HEK293 (cell line): ENCODE measurements around the gene CKS2.

Experiments
- KLF10 ChIP-seq: fragments of 450-650 bp; IDR thresholded peaks from 2 replicates; pipeline ENCODE4 v1.5.1; 2018; ENCODE audit warnings: missing biosample characterization, mild to moderate bottlenecking, missing genetic modification characterization
- REST ChIP-seq: fragments of 450-650 bp; formaldehyde crosslinking; IDR thresholded peaks from 2 replicates; pipeline ENCODE4 v1.5.1; 2016; ENCODE audit warnings: missing biosample characterization, missing genetic modification characterization
- ZBTB1 ChIP-seq: fragments of 450-650 bp; formaldehyde crosslinking; IDR thresholded peaks from 2 replicates; pipeline ENCODE4 v1.5.1; 2016; ENCODE audit warnings: missing biosample characterization, missing genetic modification characterization
- ZBTB21 ChIP-seq: fragments of 450-650 bp; formaldehyde crosslinking; IDR thresholded peaks from 2 replicates; pipeline ENCODE4 v1.5.1; 2017; ENCODE audit warnings: missing biosample characterization, missing genetic modification characterization
- ZNF184 ChIP-seq: fragments of 450-650 bp; IDR thresholded peaks from 2 replicates; pipeline ENCODE4 v1.5.1; 2018; ENCODE audit warnings: missing biosample characterization, mild to moderate bottlenecking, missing genetic modification characterization
- ZNF221 ChIP-seq: fragments of 450-650 bp; formaldehyde crosslinking; IDR thresholded peaks from 2 replicates; pipeline ENCODE4 v1.5.1; 2017; ENCODE audit warnings: missing biosample characterization, missing genetic modification characterization, borderline replicate concordance
- ZNF223 ChIP-seq: fragments of 450-650 bp; formaldehyde crosslinking; IDR thresholded peaks from 2 replicates; pipeline ENCODE4 v1.5.1; 2016; ENCODE audit warnings: missing biosample characterization, missing genetic modification characterization
- ZNF324 ChIP-seq: fragments of 450-650 bp; formaldehyde crosslinking; IDR thresholded peaks from 2 replicates; pipeline ENCODE4 v1.5.1; 2016; ENCODE audit warnings: missing biosample characterization, missing genetic modification characterization
- ZNF335 ChIP-seq: fragments of 450-650 bp; formaldehyde crosslinking; conservative IDR thresholded peaks from 2 replicates; pipeline ENCODE4 v1.5.1; 2016; ENCODE audit warnings: missing biosample characterization, missing genetic modification characterization
- ZNF416 ChIP-seq: fragments of 450-650 bp; formaldehyde crosslinking; IDR thresholded peaks from 2 replicates; pipeline ENCODE4 v1.5.1; 2016; ENCODE audit warnings: missing biosample characterization, missing genetic modification characterization
- ZNF423 ChIP-seq: fragments of 450-650 bp; formaldehyde crosslinking; IDR thresholded peaks from 2 replicates; pipeline ENCODE4 v1.5.1; 2016; ENCODE audit warnings: missing biosample characterization, missing genetic modification characterization
- ZNF433 ChIP-seq: fragments of 450-650 bp; formaldehyde crosslinking; IDR thresholded peaks from 2 replicates; pipeline ENCODE4 v1.5.1; 2016; ENCODE audit warnings: missing biosample characterization, missing genetic modification characterization, low read depth
- ZNF521 ChIP-seq: fragments of 450-650 bp; formaldehyde crosslinking; IDR thresholded peaks from 2 replicates; pipeline ENCODE4 v1.5.1; 2017; ENCODE audit warnings: missing biosample characterization, mild to moderate bottlenecking, missing genetic modification characterization
- ZNF529 ChIP-seq: fragments of 450-650 bp; formaldehyde crosslinking; IDR thresholded peaks from 2 replicates; pipeline ENCODE4 v1.5.1; 2017; ENCODE audit warnings: missing genetic modification characterization, missing biosample characterization; ENCODE audit not compliant: insufficient replicate concordance
- ZNF610 ChIP-seq: fragments of 450-650 bp; formaldehyde crosslinking; IDR thresholded peaks from 2 replicates; pipeline ENCODE4 v1.5.1; 2016; ENCODE audit warnings: missing biosample characterization, missing genetic modification characterization, borderline replicate concordance
- TF ChIP-seq, protein P1 (sequence below): fragments of 450-650 bp; formaldehyde crosslinking; IDR thresholded peaks from 2 replicates; pipeline ENCODE4 v1.5.1; 2017; ENCODE audit warnings: missing biosample characterization, missing genetic modification characterization
- TF ChIP-seq, protein P2 (sequence below): fragments of 450-650 bp; formaldehyde crosslinking; IDR thresholded peaks from 2 replicates; pipeline ENCODE4 v1.5.1; 2016; ENCODE audit warnings: missing biosample characterization, missing genetic modification characterization
- TF ChIP-seq, protein P3 (sequence below): fragments of 450-650 bp; formaldehyde crosslinking; IDR thresholded peaks from 2 replicates; pipeline ENCODE4 v1.5.1; 2017; ENCODE audit warnings: missing biosample characterization, missing genetic modification characterization

CKS2 gene

DNA sequence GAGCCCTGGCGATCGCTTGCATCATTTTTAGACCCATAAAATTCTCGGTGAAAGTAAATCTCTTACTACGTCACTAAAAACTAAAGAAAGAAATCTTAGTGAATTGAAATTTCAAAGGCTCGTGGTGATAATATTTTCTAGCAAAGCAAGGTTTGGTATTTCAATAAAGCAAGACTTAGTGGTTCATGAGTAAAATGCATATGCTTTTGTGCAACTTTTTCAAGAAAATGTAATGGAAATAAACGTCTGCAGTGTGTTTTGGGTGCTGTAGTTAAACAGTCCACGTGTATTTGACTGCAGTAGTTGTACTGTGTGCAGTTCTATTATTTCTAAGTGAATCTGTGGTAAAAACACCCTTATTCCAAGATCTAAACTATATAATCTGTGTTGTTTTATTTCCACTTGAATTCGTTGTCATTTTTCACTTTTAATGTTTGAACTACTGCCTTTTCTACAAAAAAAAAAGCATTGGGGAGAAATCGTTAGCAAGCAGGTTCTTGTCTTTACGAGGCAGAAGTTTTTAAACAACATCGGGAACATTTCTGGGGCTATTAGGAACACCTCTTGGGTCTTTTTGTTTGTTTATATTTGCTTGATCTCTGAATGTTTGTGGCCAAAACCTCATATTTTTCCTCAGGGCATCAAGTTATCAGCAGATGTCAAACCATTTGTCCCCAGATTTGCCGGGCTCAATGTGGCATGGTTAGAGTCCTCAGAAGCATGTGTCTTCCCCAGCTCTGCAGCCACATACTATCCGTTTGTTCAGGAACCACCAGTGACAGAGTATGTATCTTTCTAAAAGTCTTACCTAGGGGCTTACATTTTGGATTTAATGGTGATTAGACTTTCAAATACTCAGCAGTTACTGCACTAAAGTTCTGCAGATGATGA, 8.3 kb downstream of the CKS2 start (continued):
- TF ChIP-seq REST (tag by site-specific recombination) (no peak), KLF10 (tag by site-specific recombination) (no peak), ZNF521 (tag by site-specific recombination) (no peak), ZNF223 (tag by site-specific recombination) (no peak), ZNF324 (tag by site-specific recombination) (no peak), ZBTB1 (tag by site-specific recombination) (no peak), ZNF221 (tag by site-specific recombination) (no peak), ZNF529 (tag by site-specific recombination) (no peak), ZNF433 (tag by site-specific recombination) (no peak), ZNF416 (no peak), ZNF335 (tag by site-specific recombination) (0 out of 2 replicates have a peak, but pooled peaks have one; percentile 2), ZNF423 (tag by site-specific recombination) (no peak), ZNF610 (tag by site-specific recombination) (0 out of 2 replicates have a peak, but pooled peaks have one; percentile 6), ZNF184 (tag by site-specific recombination) (no peak), ZBTB21 (tag by site-specific recombination) (peak; percentile 95)
- TF ChIP-seq, protein P1, sequence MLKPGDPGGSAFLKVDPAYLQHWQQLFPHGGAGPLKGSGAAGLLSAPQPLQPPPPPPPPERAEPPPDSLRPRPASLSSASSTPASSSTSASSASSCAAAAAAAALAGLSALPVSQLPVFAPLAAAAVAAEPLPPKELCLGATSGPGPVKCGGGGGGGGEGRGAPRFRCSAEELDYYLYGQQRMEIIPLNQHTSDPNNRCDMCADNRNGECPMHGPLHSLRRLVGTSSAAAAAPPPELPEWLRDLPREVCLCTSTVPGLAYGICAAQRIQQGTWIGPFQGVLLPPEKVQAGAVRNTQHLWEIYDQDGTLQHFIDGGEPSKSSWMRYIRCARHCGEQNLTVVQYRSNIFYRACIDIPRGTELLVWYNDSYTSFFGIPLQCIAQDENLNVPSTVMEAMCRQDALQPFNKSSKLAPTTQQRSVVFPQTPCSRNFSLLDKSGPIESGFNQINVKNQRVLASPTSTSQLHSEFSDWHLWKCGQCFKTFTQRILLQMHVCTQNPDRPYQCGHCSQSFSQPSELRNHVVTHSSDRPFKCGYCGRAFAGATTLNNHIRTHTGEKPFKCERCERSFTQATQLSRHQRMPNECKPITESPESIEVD (tag by site-specific recombination): peak; percentile 86
- TF ChIP-seq, protein P2, sequence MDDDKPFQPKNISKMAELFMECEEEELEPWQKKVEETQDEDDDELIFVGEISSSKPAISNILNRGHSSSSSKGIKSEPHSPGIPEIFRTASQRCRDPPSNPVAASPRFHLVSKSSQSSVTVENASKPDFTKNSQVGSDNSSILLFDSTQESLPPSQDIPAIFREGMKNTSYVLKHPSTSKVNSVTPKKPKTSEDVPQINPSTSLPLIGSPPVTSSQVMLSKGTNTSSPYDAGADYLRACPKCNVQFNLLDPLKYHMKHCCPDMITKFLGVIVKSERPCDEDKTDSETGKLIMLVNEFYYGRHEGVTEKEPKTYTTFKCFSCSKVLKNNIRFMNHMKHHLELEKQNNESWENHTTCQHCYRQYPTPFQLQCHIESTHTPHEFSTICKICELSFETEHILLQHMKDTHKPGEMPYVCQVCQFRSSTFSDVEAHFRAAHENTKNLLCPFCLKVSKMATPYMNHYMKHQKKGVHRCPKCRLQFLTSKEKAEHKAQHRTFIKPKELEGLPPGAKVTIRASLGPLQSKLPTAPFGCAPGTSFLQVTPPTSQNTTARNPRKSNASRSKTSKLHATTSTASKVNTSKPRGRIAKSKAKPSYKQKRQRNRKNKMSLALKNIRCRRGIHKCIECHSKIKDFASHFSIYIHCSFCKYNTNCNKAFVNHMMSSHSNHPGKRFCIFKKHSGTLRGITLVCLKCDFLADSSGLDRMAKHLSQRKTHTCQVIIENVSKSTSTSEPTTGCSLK (tag by site-specific recombination): no peak
- TF ChIP-seq, protein P3, sequence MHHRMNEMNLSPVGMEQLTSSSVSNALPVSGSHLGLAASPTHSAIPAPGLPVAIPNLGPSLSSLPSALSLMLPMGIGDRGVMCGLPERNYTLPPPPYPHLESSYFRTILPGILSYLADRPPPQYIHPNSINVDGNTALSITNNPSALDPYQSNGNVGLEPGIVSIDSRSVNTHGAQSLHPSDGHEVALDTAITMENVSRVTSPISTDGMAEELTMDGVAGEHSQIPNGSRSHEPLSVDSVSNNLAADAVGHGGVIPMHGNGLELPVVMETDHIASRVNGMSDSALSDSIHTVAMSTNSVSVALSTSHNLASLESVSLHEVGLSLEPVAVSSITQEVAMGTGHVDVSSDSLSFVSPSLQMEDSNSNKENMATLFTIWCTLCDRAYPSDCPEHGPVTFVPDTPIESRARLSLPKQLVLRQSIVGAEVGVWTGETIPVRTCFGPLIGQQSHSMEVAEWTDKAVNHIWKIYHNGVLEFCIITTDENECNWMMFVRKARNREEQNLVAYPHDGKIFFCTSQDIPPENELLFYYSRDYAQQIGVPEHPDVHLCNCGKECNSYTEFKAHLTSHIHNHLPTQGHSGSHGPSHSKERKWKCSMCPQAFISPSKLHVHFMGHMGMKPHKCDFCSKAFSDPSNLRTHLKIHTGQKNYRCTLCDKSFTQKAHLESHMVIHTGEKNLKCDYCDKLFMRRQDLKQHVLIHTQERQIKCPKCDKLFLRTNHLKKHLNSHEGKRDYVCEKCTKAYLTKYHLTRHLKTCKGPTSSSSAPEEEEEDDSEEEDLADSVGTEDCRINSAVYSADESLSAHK (tag by site-specific recombination): no peak
